Stimulated activated CD4-positive, alpha-beta T cell treated with anti-CD3 and anti-CD28 coated beads, TNF-alpha, amount 100 ng/mL, for 48 hours (primary cell): ENCODE measurements around the gene GPNMB.
A peak's percentile ranks its signal among the peaks of the same experiment; 100 is the strongest.

ENCODE experiments used
- DNase-seq, 3 donors: peaks; one replicate each; pipeline ENCODE4 v3.0.0-alpha.2; 2020; ENCODE audit warnings: low read depth in 3 of 3

The GPNMB gene

DNA sequence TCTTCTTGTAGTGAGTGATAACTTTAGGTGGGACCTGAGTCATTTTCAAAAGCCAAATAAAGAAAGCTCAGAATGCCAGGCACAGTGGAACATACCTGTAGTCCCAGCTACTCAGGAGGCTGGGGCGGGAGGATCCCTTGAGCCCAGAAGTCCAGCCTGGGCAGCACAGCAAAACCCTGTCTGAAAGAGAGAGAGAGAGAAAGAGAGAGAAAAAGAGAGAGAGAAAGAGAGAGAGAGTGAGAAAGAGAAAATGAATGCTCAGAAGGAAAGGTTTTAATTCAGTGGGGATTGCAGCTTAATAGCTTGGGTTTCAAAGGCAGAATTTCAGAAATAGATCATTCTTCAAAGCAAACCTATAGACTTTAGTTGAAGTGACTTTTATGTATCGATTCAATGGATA is 25.7 kb downstream of the GPNMB start:
- DNase-seq = no peak

DNA sequence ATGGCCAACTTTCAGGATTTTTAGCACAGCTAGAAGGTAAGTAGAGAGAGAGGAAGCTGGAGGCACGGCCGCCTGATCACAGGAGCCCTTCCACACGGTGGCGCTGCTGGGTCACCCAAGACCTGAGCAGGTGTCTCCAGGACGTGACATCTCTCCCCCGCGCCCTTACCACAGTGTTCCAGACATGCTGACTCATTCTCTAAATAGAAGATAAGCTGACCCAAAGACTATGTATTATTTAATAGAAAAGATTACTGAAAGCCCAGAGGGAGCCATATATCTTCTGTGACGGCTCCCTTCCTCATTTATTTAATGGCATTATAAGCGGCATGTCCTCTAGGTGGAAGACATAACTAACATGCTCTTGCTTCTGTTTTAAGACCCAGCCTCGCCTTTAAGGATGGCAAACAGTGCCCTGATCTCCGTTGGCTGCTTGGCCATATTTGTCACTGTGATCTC is 26.6 kb downstream of the GPNMB start:
- peak; percentile 82 to 94 (median 86) for DNase-seq

DNA sequence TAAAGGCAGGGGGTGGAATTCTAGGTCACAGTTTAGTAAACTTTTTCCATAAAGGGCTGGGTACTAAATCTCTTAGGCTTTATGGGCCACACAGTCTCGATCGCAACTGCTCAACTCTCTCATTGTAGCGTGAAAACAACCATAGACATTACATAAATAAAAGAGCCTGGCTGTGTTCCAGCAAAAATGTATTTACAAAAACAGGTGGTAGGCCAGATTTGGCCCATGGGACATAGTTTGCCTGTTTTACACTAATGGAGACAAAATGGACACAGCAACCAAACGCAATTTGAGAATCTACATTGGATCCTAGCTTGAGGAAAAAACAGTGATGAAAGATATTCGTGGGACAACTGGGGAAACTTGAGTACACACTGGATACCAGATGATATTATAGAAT is 29.3 kb downstream of the GPNMB start:
- no peak for DNase-seq

DNA sequence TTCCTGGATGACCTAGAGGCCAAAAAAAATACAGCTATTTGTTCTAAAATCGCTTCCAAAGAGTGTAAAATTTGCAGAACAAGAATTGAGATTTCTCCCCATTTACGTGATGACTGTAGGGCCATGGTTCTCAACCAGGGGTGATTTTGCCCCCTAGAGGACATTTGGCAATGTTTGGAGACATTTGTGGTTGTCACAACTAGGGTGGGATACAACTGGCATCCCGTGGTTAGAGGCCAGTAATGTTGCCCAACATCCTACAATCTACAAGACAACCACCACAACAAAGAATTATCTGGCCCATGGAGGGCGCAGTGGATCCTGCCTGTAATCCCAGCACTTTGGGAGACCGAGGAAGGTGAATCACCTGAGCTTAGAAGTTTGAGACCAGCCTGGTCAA is 29.8 kb downstream of the GPNMB start:
- no peak for DNase-seq

DNA sequence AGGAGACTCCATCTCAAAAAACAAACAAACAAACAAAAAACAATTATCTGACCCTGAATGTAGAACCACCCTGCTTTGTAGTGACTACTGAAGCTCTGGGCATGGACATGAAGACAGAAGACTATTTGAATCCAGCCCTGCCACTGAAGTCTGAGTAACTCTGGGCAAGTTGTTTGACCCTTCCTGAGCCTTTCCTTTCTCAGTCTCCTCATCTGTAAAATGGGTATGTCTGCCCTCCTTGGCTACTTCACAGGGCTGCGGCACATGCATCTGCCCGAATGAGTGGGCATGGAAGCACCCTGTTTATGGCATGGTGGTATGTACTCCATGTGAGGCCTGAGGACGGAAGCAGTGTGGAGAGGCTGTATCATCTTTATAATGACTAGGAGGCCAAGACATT is 30.4 kb downstream of the GPNMB start:
- no peak for DNase-seq

DNA sequence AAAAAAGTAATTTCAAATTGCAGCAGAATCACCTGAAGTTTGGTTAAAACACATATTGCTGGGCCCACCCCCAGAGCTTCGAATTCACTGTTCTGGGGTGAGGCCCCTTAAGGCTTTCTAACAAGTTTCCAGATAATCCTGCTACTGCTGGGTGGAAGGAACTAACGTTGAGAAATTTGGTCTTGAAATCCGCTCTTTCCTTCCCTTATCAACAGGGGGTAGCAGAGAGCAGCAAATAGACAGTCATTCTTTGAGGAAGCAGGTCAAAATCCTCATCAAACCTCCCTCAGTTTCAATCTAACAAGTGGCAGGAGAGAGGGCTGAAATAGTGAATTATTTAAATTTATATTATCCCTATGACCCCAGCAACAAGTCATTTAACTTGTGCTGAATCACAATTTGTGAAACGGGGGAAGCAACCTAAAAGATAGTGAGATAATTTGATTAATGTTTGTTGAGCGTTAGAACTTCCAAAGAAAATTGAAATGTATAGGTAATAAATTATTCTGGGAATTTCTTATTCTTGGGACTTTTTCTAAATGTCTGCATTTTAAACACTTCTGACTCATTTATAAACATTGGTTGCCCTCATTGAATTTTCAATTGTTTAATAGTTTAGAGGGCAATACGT is 30.9 kb downstream of the GPNMB start:
- no peak for DNase-seq

DNA sequence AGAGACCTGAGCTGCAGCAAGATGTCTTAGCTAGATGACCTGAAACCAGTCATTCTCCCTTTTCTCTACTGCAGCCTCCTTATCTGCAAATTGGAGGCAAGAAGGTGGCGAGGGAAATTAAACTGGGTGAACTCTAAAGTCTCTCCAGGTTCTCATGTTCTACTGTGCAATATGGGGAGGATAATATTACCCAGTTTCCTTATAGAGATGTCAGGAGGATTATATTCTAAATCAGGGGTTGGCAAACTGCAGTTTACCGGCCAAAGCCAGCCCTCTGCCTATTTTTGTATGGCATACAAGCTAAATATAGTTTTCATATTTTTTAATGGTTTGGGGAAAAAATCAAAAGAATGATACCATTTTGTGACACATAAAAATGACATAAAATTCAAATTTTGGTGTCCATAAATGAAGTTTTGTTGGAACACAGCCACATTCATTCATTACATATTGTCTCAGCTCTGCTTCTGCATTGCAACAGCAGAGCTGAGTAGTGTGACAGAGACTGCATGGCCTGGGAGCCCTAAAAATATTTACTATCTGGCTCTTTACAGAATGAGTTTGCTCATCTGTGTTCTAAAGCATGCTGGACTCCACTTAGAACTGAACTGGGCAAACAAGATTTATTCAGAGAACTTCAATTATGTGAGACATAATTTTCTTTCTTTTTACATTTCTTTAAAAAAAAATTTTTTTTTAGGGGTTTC is 33.4 kb downstream of the GPNMB start:
- no peak for DNase-seq

DNA sequence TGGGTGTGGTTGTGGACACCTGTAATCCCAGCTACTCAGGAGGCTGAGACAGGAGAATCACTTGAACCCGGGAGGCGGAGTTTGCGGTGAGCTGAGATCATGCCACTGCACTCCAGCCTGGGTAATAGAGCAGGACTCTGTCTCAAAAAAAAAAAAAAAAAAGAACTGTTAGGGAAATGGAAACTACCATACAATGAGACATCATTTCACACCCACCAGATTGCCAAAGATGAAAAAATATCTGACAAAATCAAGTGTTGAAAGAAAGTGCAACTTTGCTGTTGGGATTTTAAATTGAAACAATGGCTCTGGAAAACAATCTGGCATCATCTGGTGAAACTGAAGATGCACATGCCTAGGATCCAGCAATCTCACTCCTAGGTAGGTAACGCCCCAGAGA is 36.5 kb downstream of the GPNMB start:
- DNase-seq = no peak

DNA sequence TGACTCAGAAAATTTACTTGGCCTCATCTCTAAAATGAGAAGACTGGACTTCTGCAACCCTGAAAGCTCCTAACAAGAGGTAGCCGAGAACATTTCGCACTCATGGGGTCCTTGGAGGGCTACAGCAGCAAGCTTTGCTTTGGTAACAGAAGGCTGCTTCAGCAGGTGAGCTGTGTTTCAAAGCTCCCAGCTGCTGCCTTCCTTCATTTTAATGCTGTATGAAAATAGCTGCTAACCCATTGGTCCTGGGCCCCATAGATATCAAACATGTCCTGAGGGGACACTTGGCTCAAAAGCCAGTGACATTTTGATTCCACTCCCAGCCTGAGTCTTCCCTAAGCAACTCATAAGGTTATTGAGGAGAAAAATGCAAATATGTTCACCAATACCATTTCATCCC is 38.3 kb downstream of the GPNMB start:
- DNase-seq = no peak

DNA sequence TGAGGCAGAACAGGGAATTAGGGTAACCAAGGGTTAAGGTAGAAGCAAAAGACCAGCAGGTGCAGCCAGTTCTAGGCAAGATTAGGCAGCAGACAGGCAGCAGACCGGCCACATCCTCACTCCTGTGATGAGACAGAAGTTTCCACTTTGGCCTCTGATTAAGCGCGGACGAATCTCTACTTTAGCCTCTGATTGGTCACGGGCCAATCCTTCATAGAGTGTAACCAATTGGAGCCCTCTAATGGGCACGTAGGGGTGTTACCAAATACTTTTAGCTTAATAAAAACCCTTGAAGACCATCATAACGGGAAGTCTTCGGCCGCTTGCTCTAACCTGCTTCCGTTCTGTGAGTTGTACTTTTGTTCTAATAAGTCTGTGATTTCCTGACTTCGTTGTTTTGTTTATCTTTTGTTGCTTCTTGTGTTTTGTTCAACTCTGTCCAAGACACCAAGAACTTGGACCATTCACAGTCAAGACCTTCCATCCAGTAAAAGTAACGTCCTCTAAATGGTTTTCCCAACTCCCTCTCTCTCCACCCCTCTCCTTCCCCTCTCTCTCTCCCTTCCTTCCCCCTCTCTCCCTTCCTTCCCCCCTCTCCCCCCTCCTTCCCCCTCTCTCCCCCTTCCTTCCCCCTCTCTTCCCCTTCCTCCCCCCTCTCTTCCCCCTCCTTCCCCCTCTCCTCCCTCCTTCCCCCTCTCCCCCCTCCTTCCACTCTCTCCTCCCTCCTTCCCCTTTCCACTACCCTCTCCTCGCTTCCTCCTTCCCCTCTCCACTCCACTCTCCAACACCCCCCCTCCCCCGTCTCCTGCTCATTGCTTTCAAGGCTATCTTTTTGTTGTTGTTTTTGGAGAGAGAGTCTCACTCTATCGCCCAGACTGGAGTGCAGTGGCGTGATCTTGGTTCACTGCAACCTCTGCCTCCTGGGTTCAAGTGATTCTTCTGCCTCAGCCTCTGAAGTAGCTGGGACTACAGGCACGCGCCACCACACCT is 39.4 kb downstream of the GPNMB start:
- DNase-seq = no peak

DNA sequence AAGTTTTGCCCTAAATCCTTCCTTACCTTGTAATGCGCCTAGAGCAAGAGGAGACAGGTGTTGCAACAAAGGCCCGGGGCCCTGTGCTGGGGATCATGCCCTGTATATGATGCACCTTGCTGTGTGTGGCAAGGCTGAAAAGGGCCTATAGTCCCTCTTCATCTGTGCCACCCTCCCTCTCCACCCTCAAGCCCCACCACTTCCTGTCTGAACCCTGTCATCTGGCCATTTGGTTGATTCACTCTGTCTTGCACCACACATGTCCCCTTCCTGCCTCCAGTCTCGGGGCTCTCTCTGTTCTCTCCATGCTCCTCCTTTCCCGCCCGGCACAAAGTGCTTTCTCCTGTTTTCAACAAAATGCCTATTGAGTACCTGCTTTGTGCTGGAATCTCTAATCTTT is 41.0 kb downstream of the GPNMB start:
- no peak for DNase-seq

DNA sequence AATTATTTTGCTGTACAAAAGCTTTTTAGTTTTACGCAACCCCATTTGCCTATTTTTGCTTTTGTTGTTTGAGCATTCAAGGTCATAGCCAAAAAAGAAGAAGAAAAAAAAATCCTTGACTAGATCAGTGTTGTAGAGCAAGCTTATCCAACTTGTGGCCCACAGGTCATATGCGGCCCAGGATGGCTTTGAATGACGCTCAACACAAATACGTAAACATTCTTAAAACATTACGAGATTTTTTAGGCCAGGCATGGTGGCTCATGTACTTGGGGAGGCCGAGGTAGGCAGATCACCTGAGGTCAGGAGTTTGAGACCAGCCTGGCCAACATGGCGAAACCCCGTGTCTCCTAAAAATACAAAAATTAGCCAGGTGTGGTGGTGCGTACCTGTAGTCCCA is 44.4 kb downstream of the GPNMB start:
- DNase-seq = no peak

DNA sequence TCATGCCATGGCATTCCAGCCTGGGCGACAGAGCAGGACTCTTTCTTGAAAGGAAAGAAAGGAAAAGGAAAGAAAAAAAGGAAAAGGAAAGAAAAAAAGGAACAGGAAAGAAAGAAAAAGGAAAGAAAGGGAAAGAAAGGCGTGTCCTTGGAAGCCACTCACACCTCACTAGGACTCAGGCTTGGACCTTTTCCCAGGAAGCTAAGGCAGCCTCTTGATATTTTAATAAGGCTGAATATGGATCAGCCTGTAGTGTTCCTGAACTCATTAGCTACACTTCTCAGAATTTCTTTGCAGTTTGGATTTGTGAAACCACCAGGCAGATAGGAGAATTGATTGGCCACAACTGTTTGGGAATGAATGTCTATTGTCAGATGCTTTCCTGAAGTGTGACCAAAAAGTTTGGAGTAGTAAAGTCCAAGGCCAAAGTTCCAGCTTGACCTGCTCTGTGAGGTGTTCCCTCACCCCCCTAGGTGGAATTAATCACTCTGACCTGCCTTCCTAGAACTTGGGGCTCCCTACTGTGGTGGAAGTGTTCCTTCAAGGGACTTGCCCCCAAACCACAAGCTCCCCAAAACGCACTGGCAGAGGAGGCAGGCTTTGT is 45.5 kb downstream of the GPNMB start:
- no peak for DNase-seq

DNA sequence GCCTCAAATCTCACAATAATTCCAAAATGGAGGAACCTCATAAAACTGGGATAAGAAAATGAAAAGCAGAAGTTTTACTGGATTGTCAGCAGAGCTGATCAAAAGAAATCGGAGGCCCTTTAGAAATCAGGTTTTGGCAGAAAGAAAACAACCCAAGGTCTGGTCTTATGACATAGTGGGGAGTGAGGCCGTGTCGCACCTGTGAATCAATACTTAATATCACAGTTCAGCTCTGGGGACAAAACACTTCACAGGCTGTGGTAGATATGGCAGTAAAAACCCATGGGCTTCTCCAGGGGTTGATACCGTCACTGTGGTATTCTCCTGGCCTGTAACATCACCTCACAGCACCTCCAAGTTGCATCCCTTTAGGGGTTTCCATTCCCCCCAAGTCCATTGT is 46.0 kb downstream of the GPNMB start:
- no peak for DNase-seq

DNA sequence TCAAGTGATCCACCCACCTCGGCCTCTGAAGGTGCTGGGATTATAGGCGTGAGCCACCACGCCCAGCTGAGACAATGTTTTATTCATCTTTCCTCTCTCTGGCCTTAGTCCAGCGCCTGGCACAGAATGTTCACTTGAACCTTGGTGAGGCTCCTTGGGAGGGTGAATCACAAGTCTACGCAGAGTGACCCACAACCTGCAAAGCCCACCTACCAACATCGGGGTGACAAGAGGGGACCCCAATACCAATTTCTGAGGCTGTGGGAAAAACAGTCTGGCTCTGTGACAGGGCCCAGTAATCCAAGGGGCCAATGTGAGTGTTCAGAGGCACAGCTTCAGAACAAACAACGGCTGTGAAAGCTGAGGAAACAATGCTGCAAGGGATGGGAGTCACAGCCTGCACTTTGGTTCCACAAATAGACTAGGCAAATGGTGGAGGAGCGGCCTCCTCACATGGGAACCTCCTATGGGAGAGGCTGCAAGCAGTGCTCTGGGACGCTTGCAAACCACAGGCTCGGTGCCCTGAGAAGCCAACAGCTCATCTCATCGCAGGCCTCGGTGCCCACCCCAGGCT is 47.0 kb downstream of the GPNMB start:
- DNase-seq = no peak

DNA sequence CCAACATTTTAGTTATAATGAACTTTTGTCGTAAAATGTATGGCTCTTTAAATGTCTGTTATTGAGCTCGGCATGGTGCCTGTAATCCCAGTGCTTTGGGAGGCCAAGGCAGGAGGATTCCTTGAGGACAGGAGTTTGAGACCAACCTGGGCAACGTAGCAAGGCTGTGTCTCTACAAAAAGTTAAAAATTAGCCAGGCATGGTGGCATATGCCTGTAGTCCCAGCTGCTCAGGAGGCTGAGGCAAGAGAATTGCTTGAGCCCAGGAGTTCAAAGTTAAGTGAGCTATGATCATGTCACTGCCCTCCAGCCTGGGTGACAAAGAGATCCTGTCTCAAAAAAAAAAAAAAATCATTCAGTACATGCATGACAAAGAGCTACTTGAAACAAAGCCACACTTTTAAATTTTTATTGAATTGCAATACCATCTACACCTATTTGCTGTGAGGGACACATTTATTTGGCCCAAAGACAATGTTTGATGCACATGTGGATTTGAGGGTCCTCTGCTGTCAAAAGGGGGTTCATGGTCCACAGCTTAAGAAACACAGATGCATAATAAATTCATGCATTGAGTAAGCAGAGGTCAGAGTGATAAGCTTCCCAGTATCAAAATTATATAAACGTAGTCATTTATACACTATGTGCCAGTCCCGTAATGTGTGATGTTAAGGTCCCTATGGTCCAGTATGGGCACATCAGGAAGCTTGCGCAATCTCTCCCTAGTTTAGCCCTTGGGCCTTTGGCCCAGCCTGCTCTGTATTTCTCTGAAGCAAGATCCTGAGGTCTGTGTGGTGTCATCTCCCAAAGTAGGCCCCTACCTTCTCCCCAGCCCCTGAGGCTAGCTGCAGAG is 48.2 kb downstream of the GPNMB start:
- DNase-seq = no peak

DNA sequence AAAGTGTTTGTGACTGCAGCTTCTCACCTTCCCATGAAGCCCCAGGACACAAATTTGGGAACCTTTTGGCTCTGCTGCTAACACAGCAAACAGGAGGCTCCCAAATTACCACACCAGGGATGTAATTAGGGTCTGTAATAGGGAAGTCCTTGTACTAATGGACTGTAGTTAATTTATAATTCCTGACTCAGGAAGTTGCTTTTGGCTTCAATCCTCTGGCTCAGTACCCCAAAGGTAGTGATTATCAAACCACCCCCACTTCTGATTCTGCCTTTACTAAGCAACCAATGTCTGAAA is 48.8 kb downstream of the GPNMB start:
- no peak for DNase-seq

DNA sequence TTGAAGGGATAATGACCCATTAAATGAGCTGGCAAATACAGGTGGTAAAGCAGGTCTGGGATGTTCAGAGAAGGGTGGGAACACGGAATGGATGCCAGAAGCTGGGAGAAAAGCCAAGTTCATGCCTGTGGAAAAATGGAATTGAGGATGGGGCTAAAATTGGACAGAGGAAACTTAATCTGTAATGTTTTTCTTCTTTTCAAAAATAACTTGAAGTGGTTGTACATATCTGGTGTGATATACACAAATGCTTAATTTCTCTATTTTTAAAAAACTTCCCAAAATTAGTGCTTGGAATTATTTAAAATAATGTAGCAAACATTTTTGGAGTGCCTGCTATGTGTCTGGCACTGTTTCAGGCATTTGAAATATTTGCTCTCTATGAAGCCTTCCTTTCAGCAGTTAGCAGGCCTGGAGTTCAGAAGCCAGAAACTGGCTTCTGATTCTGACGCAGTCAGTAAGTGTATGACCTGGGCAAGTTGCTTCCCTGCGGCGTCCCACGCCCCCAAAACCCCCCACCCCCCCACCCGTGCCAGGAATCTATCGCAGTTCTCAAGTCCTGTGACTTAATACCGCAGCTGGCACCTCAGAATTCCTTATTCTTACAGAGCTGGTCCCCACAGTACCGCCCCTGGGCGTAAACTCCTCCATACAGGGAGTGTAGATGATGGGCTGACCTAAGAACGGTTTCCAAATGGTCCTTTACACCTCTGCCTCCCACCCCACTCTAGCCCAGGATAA is 51.7 kb downstream of the GPNMB start:
- no peak for DNase-seq

DNA sequence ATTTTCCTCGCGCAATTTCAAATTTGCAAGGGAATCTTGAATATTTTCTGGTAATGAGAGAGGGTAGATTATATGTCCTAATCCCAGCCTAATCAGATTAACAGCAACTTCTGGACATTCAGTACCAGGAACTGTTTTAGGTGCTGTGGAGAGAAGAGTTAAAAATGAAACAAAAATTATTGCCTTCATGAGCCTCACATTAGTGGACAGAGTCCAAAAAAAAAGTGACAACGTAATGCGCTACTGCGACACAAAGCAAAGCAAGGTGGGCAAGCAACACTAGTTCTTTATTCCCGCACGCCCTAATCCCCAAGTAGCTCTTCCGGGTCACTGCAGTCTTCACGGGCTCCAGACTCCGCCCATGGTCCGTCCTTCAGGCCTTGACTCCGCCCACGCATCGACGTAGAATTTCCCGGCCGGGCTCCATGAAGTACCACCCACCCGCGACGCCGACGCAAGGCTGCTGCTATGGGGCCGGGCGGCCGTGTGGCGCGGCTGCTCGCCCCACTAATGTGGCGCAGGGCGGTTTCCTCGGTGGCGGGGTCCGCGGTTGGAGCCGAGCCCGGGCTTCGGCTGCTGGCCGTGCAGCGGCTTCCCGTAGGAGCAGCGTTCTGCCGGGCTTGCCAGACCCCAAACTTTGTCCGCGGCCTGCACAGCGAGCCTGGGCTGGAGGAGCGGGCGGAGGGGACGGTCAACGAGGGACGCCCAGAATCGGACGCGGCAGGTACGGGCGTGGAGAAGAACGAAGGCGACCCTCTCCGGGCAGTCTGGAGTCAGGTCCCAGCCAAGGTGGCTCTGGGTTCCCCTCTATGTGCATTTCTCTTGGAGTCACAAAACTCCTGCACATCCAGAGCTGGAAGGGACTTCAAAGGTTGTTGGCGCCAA is 52.6 kb downstream of the GPNMB start, which contains the start of gene MALSU1:
Gene MALSU1 (plus strand): TSS at position 455 of the 885 bp plus-strand sequence. CDS start 14 bp downstream, at position 469.
- peak; percentile 96 to 98 (median 97) for DNase-seq
